GM19468 (cell line): ENCODE results near the gene SLC35F2.
"Not testable (repeated sequence)": the region's sequence is repeated elsewhere in the genome, so short reads cannot be mapped to it uniquely, and the experiment has no call there.

Source experiments
- ATAC-seq: cut with Tn5 transposase; IDR thresholded peaks from one replicate; pipeline ENCODE4 v1.9.1; 2021; ENCODE audit warnings: mild to moderate bottlenecking, moderate library complexity, moderate number of reproducible peaks; ENCODE audit not compliant: unreplicated experiment; ENCODE audit errors: extremely low read depth

Gene SLC35F2

GRCh38 chr11:107858217-107859070 is at the start of gene SLC35F2:
Gene SLC35F2 (minus strand): TSS chr11:107858787. CDS start chr11:107858767, 20 bp downstream.
- ATAC-seq: peak; percentile 80

GRCh38 chr11:107908211-107908610 is 49.6 kb upstream of the SLC35F2 start:
- ATAC-seq: no peak

GRCh38 chr11:107898270-107898669 is 39.7 kb upstream of the SLC35F2 start:
- no peak for ATAC-seq

GRCh38 chr11:107882095-107882820 is 23.7 kb upstream of the SLC35F2 start:
- ATAC-seq: no peak

GRCh38 chr11:107881471-107881870 is 22.9 kb upstream of the SLC35F2 start:
- ATAC-seq: not testable (repeated sequence)

- ATAC-seq: no peak
Measured at GRCh38 chr11:107876141-107876540, 17.6 kb upstream of the SLC35F2 start.

GRCh38 chr11:107864591-107864990 is 6.0 kb upstream of the SLC35F2 start:
- ATAC-seq: no peak

- ATAC-seq: no peak
Measured at GRCh38 chr11:107860688-107861087, 2.1 kb upstream of the SLC35F2 start.

GRCh38 chr11:107860240-107860620 is 1.6 kb upstream of the SLC35F2 start:
- not testable (repeated sequence) for ATAC-seq

GRCh38 chr11:107859459-107860239 is 1.1 kb upstream of the SLC35F2 start:
- no peak for ATAC-seq

- ATAC-seq: no peak
Measured at GRCh38 chr11:107857550-107858216, 904 bp downstream of the SLC35F2 start.

GRCh38 chr11:107856981-107857517 is 1.5 kb downstream of the SLC35F2 start:
- no peak for ATAC-seq

- ATAC-seq: no peak
Measured at GRCh38 chr11:107856180-107856980, 2.2 kb downstream of the SLC35F2 start.

GRCh38 chr11:107853070-107853469 is 5.5 kb downstream of the SLC35F2 start:
- ATAC-seq: no peak

GRCh38 chr11:107851704-107852310 is 6.8 kb downstream of the SLC35F2 start:
- no peak for ATAC-seq

- ATAC-seq: no peak
Measured at GRCh38 chr11:107849790-107850189, 8.8 kb downstream of the SLC35F2 start.

GRCh38 chr11:107848345-107848744 is 10.2 kb downstream of the SLC35F2 start:
- ATAC-seq: no peak

GRCh38 chr11:107847184-107847583 is 11.4 kb downstream of the SLC35F2 start:
- no peak for ATAC-seq

- no peak for ATAC-seq
Measured at GRCh38 chr11:107844041-107844440, 14.5 kb downstream of the SLC35F2 start.
